GM12892 (cell line): Measurements from ENCODE around the gene TMCO2. TPM values are rescaled to one million over a fixed set of nuclear protein-coding genes. Genes with fewer than 3 reads are reported as not detected.
"Not testable (repeated sequence)": the region's sequence is repeated elsewhere in the genome, so short reads cannot be mapped to it uniquely, and the experiment has no call there.

Experiments
- DNase-seq: peaks from one replicate; pipeline ENCODE4 v3.0.0; 2011; ENCODE audit not compliant: insufficient read length
- FAIRE-seq: peaks from 2 replicates; lab custom pipeline; 2011; peaks lifted over from hg19 to GRCh38; lab: Jason Lieb, UNC
- POLR2A ChIP-seq: IDR thresholded peaks from 2 replicates; pipeline ENCODE4 v1.6.1; 2011; ENCODE audit warnings: low read depth, low read length, control low read depth
- POLR2AphosphoS5 ChIP-seq: IDR thresholded peaks from 2 replicates; pipeline ENCODE4 v1.6.1; 2011; ENCODE audit warnings: low read depth, low read length, control low read depth
- TAF1 ChIP-seq: IDR thresholded peaks from 2 replicates; pipeline ENCODE4 v1.6.1; 2011; ENCODE audit warnings: low read depth, mild to moderate bottlenecking, control low read depth, low read length, borderline replicate concordance
- polyA plus RNA-seq: library from polyadenylated mRNA; unstranded; fragments of >200 nt; gene quantifications from one replicate; pipeline ENCODE4 v1.2.1, GENCODE V29; 2012; ENCODE audit warnings: missing spikeins, inconsistent platforms; ENCODE audit not compliant: missing spikeins

The TMCO2 gene
- polyA plus RNA-seq = not detected

- FAIRE-seq (no peak), DNase-seq (no peak)
- TF ChIP-seq TAF1 (no peak), POLR2AphosphoS5 (no peak), POLR2A (no peak)
These were observed at the start of gene TMCO2 for GRCh38 chr1:40247655-40248054. Gene TMCO2, plus strand, starts transcription at chr1:40247937. Its CDS starts 57 bp downstream, at chr1:40247994.

GRCh38 chr1:40199126-40199525, 48.6 kb upstream of the TMCO2 start:
- no peak for DNase-seq
- FAIRE-seq = no peak

GRCh38 chr1:40204856-40205255, 42.9 kb upstream of the TMCO2 start:
- no peak for DNase-seq
- no peak for FAIRE-seq
- TF ChIP-seq POLR2A = no peak
- no peak for TF ChIP-seq POLR2AphosphoS5
- no peak for TF ChIP-seq TAF1

More at GRCh38 chr1:40199126-40199525, 48.6 kb upstream of the TMCO2 start:
- TF ChIP-seq POLR2AphosphoS5 = no peak
- no peak for TF ChIP-seq TAF1
- TF ChIP-seq POLR2A = no peak

- FAIRE-seq = no peak
- DNase-seq = no peak
- TF ChIP-seq TAF1 (no peak), POLR2AphosphoS5 (no peak), POLR2A (no peak)
These were observed 37.1 kb upstream of the TMCO2 start for GRCh38 chr1:40210511-40211204.

GRCh38 chr1:40218333-40218732, 29.4 kb upstream of the TMCO2 start:
- FAIRE-seq (no peak), DNase-seq (no peak)
- TF ChIP-seq POLR2AphosphoS5 (no peak), POLR2A (no peak), TAF1 (no peak)

GRCh38 chr1:40221471-40221905, 26.2 kb upstream of the TMCO2 start:
- not testable (repeated sequence) for FAIRE-seq, DNase-seq

- DNase-seq (no peak), FAIRE-seq (peak; percentile 27)
These were observed 25.6 kb upstream of the TMCO2 start for GRCh38 chr1:40221977-40222772.

GRCh38 chr1:40224040-40224439, 23.7 kb upstream of the TMCO2 start:
- FAIRE-seq (peak; percentile 27), DNase-seq (no peak)
- TF ChIP-seq POLR2AphosphoS5 = no peak
- TF ChIP-seq TAF1 = no peak
- no peak for TF ChIP-seq POLR2A

More at GRCh38 chr1:40221977-40222772, 25.6 kb upstream of the TMCO2 start:
- no peak for TF ChIP-seq POLR2AphosphoS5
- no peak for TF ChIP-seq POLR2A
- TF ChIP-seq TAF1 = no peak

- no peak for DNase-seq
- FAIRE-seq = no peak
- TF ChIP-seq POLR2A (no peak), TAF1 (no peak), POLR2AphosphoS5 (no peak)
These were observed 21.5 kb upstream of the TMCO2 start for GRCh38 chr1:40226192-40226591.

- FAIRE-seq (peak; percentile 97), DNase-seq (peak; percentile 25)
- TF ChIP-seq POLR2AphosphoS5 (no peak), TAF1 (no peak), POLR2A (no peak)
These were observed 15.3 kb upstream of the TMCO2 start for GRCh38 chr1:40232444-40232843.

GRCh38 chr1:40239626-40240025, 8.1 kb upstream of the TMCO2 start:
- FAIRE-seq = no peak
- 0 out of 2 replicates have a peak, but pooled peaks have one; percentile 15 for TF ChIP-seq POLR2A
- TF ChIP-seq POLR2AphosphoS5 = 0 out of 2 replicates have a peak, but pooled peaks have one; percentile 37
- TF ChIP-seq TAF1 = no peak
- no peak for DNase-seq
